ENCODE measurements around the gene DNAH1. TPM values are rescaled to one million over a fixed set of nuclear protein-coding genes. Genes with fewer than 3 reads are reported as not detected.

DNAH1 gene
- total and polyA plus RNA-seq, 9 donors: 3.1 to 15.7 (median 7.8) TPM

GRCh38 chr3:52436500-52437149 lies 120.5 kb downstream of the DNAH1 start:
- 45 to 74% (median 60%) methylated on average over 12 to 13 of the region's 13 CpGs for WGBS, 3 donors
- intact Hi-C loops (cut with DNase I): loop anchor here in 1 of 4 donors (10.0 kb wide), 1 partner anchor 498 kb away; no protein-coding TSS in a partner anchor
- no peak for TF ChIP-seq EP300 (IDR thresholded peaks at IDR 0.05)
- TF ChIP-seq POLR2A (IDR thresholded peaks at IDR 0.05): no peak
- TF ChIP-seq CTCF (IDR thresholded peaks at IDR 0.05): no peak

GRCh38 chr3:52437326-52438103 lies 121.4 kb downstream of the DNAH1 start:
- no peak overlapping the region for H3K4me3 ChIP-seq
- H3K4me1 ChIP-seq (ENCODE audit: insufficient read depth): peaks cover 10% of the 10 kb centered on the region
- TF ChIP-seq POLR2A (IDR thresholded peaks at IDR 0.05) (no peak), EP300 (IDR thresholded peaks at IDR 0.05) (no peak), CTCF (IDR thresholded peaks at IDR 0.05) (no peak)
- H3K36me3 ChIP-seq: no peaks in the 10 kb centered on the region
- intact Hi-C loops (cut with DNase I): loop anchor here in 1 of 4 donors (10.0 kb wide), 1 partner anchor 497 kb away; no protein-coding TSS in a partner anchor
- no peaks in the 10 kb centered on the region for H3K9me3 ChIP-seq
- WGBS, 3 donors: 88 to 97% (median 96%) methylated on average over 7 to 15 of the region's 15 CpGs
- no peak overlapping the region for H3K27ac ChIP-seq
- H3K27me3 ChIP-seq: no peaks in the 10 kb centered on the region
- DNase-seq: peak in 3 of 5 donors; percentile 20 to 29 (median 21)

More at GRCh38 chr3:52436500-52437149, 120.5 kb downstream of the DNAH1 start:
- H3K27me3 ChIP-seq: no peaks in the 10 kb centered on the region
- no peak overlapping the region for H3K27ac ChIP-seq
- no peaks in the 10 kb centered on the region for H3K36me3 ChIP-seq
- peak in 3 of 5 donors; percentile 21 to 44 (median 31) for DNase-seq
- no peaks in the 10 kb centered on the region for H3K9me3 ChIP-seq
- H3K4me1 ChIP-seq (ENCODE audit: insufficient read depth): peaks cover 10% of the 10 kb centered on the region
- H3K4me3 ChIP-seq: no peak overlapping the region

- H3K4me1 ChIP-seq (ENCODE audit: insufficient read depth): peaks cover 10% of the 10 kb centered on the region
- no peak overlapping the region for H3K4me3 ChIP-seq
- H3K27ac ChIP-seq: no peak overlapping the region
- H3K36me3 ChIP-seq: no peaks in the 10 kb centered on the region
- H3K27me3 ChIP-seq: no peaks in the 10 kb centered on the region
- intact Hi-C loops (cut with DNase I): loop anchor here in 1 of 4 donors (10.0 kb wide), 1 partner anchor 497 kb away; no protein-coding TSS in a partner anchor
- 63 to 82% (median 63%) methylated on average over 5 to 6 of the region's 6 CpGs for WGBS, 3 donors
- no peak for TF ChIP-seq CTCF (IDR thresholded peaks at IDR 0.05)
- no peak for TF ChIP-seq POLR2A (IDR thresholded peaks at IDR 0.05)
- TF ChIP-seq EP300 (IDR thresholded peaks at IDR 0.05): no peak
- DNase-seq: no peak
- H3K9me3 ChIP-seq: no peaks in the 10 kb centered on the region
These were observed 121.9 kb downstream of the DNAH1 start for GRCh38 chr3:52438104-52438376.

- peak in 2 of 5 donors; percentile 13 to 14 for DNase-seq
These were observed 122.7 kb downstream of the DNAH1 start for GRCh38 chr3:52438579-52439425.

More at GRCh38 chr3:52438579-52439425, 122.7 kb downstream of the DNAH1 start:
- intact Hi-C loops (cut with DNase I): loop anchor here in 1 of 4 donors (10.0 kb wide), 1 partner anchor 496 kb away; no protein-coding TSS in a partner anchor
- TF ChIP-seq CTCF (IDR thresholded peaks at IDR 0.05) (no peak), POLR2A (IDR thresholded peaks at IDR 0.05) (no peak), EP300 (IDR thresholded peaks at IDR 0.05) (no peak)
- no peak overlapping the region for H3K27ac ChIP-seq
- H3K4me1 ChIP-seq (ENCODE audit: insufficient read depth): peaks cover 8% of the 10 kb centered on the region
- no peaks in the 10 kb centered on the region for H3K9me3 ChIP-seq
- no peaks in the 10 kb centered on the region for H3K27me3 ChIP-seq
- no peaks in the 10 kb centered on the region for H3K36me3 ChIP-seq
- 77 to 85% (median 79%) methylated on average over 9 of the region's 9 CpGs for WGBS, 3 donors
- H3K4me3 ChIP-seq: no peak overlapping the region
